Subcutaneous preadipocyte (primary cell): Measurements from ENCODE around the gene TAAR9. TPM values are rescaled to one million over a fixed set of nuclear protein-coding genes. Genes with fewer than 3 reads are reported as not detected.

Source experiments
- small RNA-seq: library from RNA; depleted of rRNA; stranded (forward); fragments of <200 nt; gene quantifications from one replicate; pipeline ENCODE3, GENCODE V24; 2012
- total RNA-seq: library from RNA; depleted of rRNA; stranded (reverse); fragments of >200 nt; gene quantifications from 2 replicates; pipeline ENCODE4 v1.2.3, GENCODE V29; 2012

Gene TAAR9, protein sequence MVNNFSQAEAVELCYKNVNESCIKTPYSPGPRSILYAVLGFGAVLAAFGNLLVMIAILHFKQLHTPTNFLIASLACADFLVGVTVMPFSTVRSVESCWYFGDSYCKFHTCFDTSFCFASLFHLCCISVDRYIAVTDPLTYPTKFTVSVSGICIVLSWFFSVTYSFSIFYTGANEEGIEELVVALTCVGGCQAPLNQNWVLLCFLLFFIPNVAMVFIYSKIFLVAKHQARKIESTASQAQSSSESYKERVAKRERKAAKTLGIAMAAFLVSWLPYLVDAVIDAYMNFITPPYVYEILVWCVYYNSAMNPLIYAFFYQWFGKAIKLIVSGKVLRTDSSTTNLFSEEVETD
- total RNA-seq = not detected in 2 replicates

DNA sequence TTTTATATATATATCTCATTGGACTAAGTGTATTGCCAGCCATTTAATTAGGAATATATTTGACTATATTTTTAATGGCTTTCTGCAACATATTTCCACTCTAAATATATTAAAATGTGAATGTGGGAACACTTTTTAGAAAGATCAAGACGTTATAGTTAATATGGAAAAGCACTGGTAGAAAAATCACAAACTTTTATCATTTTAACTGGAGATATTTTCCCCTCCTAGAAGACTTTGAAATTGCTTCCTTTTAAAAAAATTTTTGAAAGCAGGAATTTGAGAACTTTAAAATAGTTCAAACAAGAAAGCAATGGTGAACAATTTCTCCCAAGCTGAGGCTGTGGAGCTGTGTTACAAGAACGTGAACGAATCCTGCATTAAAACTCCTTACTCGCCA is at the start of gene TAAR9:
Gene TAAR9 (plus strand): TSS at position 301 of the 400 bp plus-strand sequence. CDS start 13 bp downstream, at position 314.

DNA sequence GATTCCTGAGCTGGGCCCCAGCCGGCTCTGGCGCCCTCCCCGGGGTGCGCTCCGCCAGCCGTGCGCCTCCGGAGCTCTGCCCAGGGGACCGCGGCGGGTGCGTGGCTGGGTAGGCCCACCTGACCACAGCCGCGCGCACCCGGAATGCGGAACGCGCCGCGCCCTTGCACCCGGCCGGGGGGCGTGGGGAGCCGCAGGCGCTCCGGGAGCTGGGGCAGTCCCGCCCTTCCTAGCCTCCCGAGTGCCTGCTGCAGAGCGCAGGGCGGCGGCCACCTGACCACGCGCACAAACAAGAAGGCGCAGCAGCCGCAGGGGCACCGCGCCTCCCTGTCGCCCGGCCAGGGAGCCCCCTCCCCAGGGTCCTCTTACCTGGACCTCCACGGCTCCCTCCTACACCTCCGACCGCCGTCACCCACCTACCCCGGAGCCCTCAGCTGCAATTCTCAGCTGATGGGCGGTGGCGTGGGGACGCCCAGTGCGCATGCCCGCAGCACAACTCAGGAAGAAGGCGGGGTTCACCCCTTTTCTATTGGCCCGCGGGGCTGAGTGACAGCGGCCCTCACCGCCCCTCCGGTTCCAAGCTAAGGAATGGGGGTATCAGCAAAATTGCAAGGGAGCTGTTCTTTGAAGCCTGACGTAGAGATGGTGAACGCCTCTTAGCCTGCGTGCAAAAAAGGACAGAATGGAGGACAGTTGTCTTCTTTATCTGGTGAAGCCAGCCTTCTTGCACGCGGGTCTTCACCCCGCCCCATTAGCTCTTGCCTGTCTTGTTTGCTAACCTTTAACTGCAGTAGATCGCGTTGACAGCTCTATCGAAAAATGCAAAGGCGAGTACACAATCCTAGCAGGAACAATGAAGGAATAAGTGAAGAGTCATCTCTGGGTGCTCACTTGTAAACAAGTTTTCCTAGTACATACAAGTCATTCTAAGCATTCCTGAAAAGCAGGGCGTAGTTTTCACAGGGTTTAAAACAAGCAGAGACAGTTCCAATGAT is 25.1 kb upstream of the TAAR9 start, which contains the start of gene STX7:
Gene STX7 (minus strand): TSS at position 479 of the 995 bp plus-strand sequence. CDS start 9,586 bp downstream, outside the sequence.

DNA sequence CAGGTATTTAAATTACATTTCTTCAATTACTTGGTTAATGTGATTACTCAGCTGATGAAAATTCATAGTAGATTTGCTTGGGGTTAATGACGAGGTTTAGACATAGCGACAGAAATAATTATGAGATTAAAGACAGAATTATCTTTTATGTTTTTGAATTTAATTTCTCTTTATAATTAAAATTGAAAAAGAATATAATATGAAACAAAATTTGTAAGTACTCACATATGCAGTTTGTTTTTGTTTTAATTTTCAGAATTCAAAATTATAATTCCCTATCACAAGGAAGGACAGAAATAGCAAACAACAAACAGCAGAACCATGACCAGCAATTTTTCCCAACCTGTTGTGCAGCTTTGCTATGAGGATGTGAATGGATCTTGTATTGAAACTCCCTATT is 14.3 kb downstream of the TAAR9 start, which contains the start of gene TAAR8:
Gene TAAR8 (plus strand): TSS at position 301 of the 400 bp plus-strand sequence. CDS start 21 bp downstream, at position 322.

DNA sequence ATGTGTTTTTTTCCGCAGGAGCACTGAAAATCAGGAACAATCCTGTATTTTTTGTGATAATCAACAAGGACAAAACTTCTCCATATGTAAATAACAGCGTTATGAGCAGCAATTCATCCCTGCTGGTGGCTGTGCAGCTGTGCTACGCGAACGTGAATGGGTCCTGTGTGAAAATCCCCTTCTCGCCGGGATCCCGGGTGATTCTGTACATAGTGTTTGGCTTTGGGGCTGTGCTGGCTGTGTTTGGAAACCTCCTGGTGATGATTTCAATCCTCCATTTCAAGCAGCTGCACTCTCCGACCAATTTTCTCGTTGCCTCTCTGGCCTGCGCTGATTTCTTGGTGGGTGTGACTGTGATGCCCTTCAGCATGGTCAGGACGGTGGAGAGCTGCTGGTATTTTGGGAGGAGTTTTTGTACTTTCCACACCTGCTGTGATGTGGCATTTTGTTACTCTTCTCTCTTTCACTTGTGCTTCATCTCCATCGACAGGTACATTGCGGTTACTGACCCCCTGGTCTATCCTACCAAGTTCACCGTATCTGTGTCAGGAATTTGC is 32.2 kb downstream of the TAAR9 start, which contains the start of gene TAAR6:
Gene TAAR6 (plus strand): TSS at position 102 of the 557 bp plus-strand sequence. CDS start 0 bp downstream, at position 102.

Small RNA genes within 50 kb of the gene (small RNA-seq; reads per million reads assigned to genes)
- gene TAAR7P = not detected

Other genes starting within 250 kb of the TAAR9 start
- 14.3 and 43.4 TPM in 2 replicates for gene MOXD1, start 136.8 kb upstream of the TAAR9 start, total RNA-seq
- 16.9 and 17.2 TPM in 2 replicates for gene STX7, start 25.2 kb upstream of the TAAR9 start, total RNA-seq
- not detected in 2 replicates for gene TAAR8, start 14.4 kb downstream of the TAAR9 start, total RNA-seq
- gene TAAR6, start 32.0 kb downstream of the TAAR9 start, total RNA-seq = not detected in 2 replicates
- not detected in 2 replicates for gene TAAR5, start 51.5 kb downstream of the TAAR9 start, total RNA-seq
- gene TAAR2, start 86.0 kb downstream of the TAAR9 start, total RNA-seq = not detected in 2 replicates
- gene TAAR1, start 120.9 kb downstream of the TAAR9 start, total RNA-seq = not detected in 2 replicates
- not detected in 2 replicates for gene VNN1, start 175.8 kb downstream of the TAAR9 start, total RNA-seq
- gene VNN2, start 219.6 kb downstream of the TAAR9 start, total RNA-seq = not detected in 2 replicates